Astrocyte (in vitro differentiated cells and primary cell): Measurements from ENCODE around the gene GFER. TPM values are rescaled to one million over a fixed set of nuclear protein-coding genes. Genes with fewer than 3 reads are reported as not detected.
A peak's percentile ranks its signal among the peaks of the same experiment; 100 is the strongest.

Source experiments
- DNase-seq: peaks from one replicate; pipeline ENCODE4 v3.0.0-alpha.2; 2010; ENCODE audit warnings: low read depth
- FAIRE-seq: peaks from 2 replicates; lab custom pipeline; 2011; peaks lifted over from hg19 to GRCh38; lab: Jason Lieb, UNC
- H2AFZ ChIP-seq: 2 replicates; pipeline ENCODE4 v1.6.0; 2012; ENCODE audit warnings: low read depth, low read length, inconsistent platforms
- H3K27ac ChIP-seq: 2 replicates; pipeline ENCODE4 v1.5.1; 2011; ENCODE audit warnings: low read depth, low read length, inconsistent platforms
- H3K27me3 ChIP-seq: 2 replicates; pipeline ENCODE4 v1.6.0; 2011; ENCODE audit warnings: low read length, inconsistent platforms; ENCODE audit not compliant: insufficient read depth
- H3K36me3 ChIP-seq: 2 replicates; pipeline ENCODE4 v1.5.1; 2011; ENCODE audit warnings: low read length, inconsistent platforms; ENCODE audit not compliant: insufficient read depth
- H3K4me1 ChIP-seq: 2 replicates; pipeline ENCODE4 v1.5.1; 2011; ENCODE audit warnings: low read length, inconsistent platforms; ENCODE audit not compliant: insufficient read depth
- H3K4me2 ChIP-seq: 2 replicates; pipeline ENCODE4 v1.6.0; 2012; ENCODE audit warnings: low read length, inconsistent platforms
- H3K4me3 ChIP-seq: 2 replicates; pipeline ENCODE4 v1.5.1; 2011; ENCODE audit warnings: low read depth, mild to moderate bottlenecking, low read length, inconsistent platforms; ENCODE audit not compliant: insufficient read depth
- H3K79me2 ChIP-seq: 2 replicates; pipeline ENCODE4 v1.6.0; 2012; ENCODE audit warnings: mild to moderate bottlenecking, low read length, inconsistent platforms; ENCODE audit not compliant: insufficient read depth
- H3K9ac ChIP-seq: 2 replicates; pipeline ENCODE4 v1.6.0; 2012; ENCODE audit warnings: mild to moderate bottlenecking, low read length, inconsistent platforms
- H3K9me3 ChIP-seq: 2 replicates; pipeline ENCODE4 v1.5.1; 2012; ENCODE audit warnings: low read depth, mild to moderate bottlenecking, low read length, inconsistent platforms; ENCODE audit not compliant: insufficient read depth
- H4K20me1 ChIP-seq: 2 replicates; pipeline ENCODE4 v1.6.0; 2012; ENCODE audit warnings: low read length, inconsistent platforms; ENCODE audit not compliant: insufficient read depth
- H3K27ac Mint-ChIP-seq: one replicate; pipeline ENCODE4 v1.8.0; 2021; ENCODE audit warnings: mild to moderate bottlenecking, mixed read lengths; ENCODE audit not compliant: unreplicated experiment
- H3K27me3 Mint-ChIP-seq: one replicate; pipeline ENCODE4 v1.8.0; 2021; ENCODE audit warnings: low read depth, mixed read lengths; ENCODE audit not compliant: unreplicated experiment
- H3K36me3 Mint-ChIP-seq: one replicate; pipeline ENCODE4 v1.8.0; 2021; ENCODE audit warnings: low read depth, mixed read lengths; ENCODE audit not compliant: unreplicated experiment
- H3K4me1 Mint-ChIP-seq: one replicate; pipeline ENCODE4 v1.8.0; 2021; ENCODE audit warnings: low read depth, mixed read lengths; ENCODE audit not compliant: unreplicated experiment
- H3K4me3 Mint-ChIP-seq: one replicate; pipeline ENCODE4 v1.8.0; 2021; ENCODE audit warnings: mild to moderate bottlenecking, moderate library complexity, mixed read lengths; ENCODE audit not compliant: unreplicated experiment
- H3K9me3 Mint-ChIP-seq: one replicate; pipeline ENCODE4 v1.8.0; 2021; ENCODE audit warnings: mild to moderate bottlenecking, mixed read lengths; ENCODE audit not compliant: unreplicated experiment
- EZH2 ChIP-seq: IDR thresholded peaks from 2 replicates; pipeline ENCODE4 v1.6.1; 2012; ENCODE audit warnings: mild to moderate bottlenecking, low read length, inconsistent platforms; ENCODE audit not compliant: insufficient read depth
- total RNA-seq: library from RNA; stranded (reverse); gene quantifications from 2 replicates; pipeline ENCODE4 v1.2.1, GENCODE V29; 2021
- TF ChIP-seq, protein P1 (sequence below): IDR thresholded peaks from 2 replicates; pipeline ENCODE4 v1.5.1; 2011; ENCODE audit warnings: low read depth, mild to moderate bottlenecking, inconsistent platforms, low read length, moderate library complexity; ENCODE audit not compliant: insufficient read depth

The GFER gene
- total RNA-seq, 1 donor from 2014 or later = 30.4 TPM

GRCh38 chr16:1963806-1964505 lies 20.0 kb upstream of the GFER start:
- peaks cover 76% of the 10 kb centered on the region for H3K79me2 ChIP-seq
- peaks cover 9% of the 10 kb centered on the region for H3K36me3 ChIP-seq
- DNase-seq (peak; percentile 15), FAIRE-seq (no peak)
- H3K36me3 Mint-ChIP-seq = peaks cover 20% of the 10 kb centered on the region
- TF ChIP-seq EZH2 = no peak
- TF ChIP-seq, protein P1, sequence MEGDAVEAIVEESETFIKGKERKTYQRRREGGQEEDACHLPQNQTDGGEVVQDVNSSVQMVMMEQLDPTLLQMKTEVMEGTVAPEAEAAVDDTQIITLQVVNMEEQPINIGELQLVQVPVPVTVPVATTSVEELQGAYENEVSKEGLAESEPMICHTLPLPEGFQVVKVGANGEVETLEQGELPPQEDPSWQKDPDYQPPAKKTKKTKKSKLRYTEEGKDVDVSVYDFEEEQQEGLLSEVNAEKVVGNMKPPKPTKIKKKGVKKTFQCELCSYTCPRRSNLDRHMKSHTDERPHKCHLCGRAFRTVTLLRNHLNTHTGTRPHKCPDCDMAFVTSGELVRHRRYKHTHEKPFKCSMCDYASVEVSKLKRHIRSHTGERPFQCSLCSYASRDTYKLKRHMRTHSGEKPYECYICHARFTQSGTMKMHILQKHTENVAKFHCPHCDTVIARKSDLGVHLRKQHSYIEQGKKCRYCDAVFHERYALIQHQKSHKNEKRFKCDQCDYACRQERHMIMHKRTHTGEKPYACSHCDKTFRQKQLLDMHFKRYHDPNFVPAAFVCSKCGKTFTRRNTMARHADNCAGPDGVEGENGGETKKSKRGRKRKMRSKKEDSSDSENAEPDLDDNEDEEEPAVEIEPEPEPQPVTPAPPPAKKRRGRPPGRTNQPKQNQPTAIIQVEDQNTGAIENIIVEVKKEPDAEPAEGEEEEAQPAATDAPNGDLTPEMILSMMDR = no peak
- peaks cover 37% of the 10 kb centered on the region for H3K4me1 ChIP-seq
- H3K9me3 ChIP-seq = no peaks in the 10 kb centered on the region
- H3K4me3 ChIP-seq = peak overlapping the region; percentile 91
- peak overlapping the region; percentile 97 for H3K4me3 Mint-ChIP-seq
- no peaks in the 10 kb centered on the region for H3K9me3 Mint-ChIP-seq
- H3K27ac Mint-ChIP-seq = peak overlapping the region; percentile 91
- H3K4me1 Mint-ChIP-seq = peaks cover 20% of the 10 kb centered on the region
- peak overlapping the region; percentile 92 for H3K9ac ChIP-seq
- no peaks in the 10 kb centered on the region for H3K27me3 Mint-ChIP-seq
- H3K4me2 ChIP-seq = peak overlapping the region; percentile 95
- H3K27me3 ChIP-seq = no peaks in the 10 kb centered on the region
- H3K27ac ChIP-seq = peak overlapping the region; percentile 96
- no peak overlapping the region for H2AFZ ChIP-seq
- peaks cover 49% of the 10 kb centered on the region for H4K20me1 ChIP-seq

DNA sequence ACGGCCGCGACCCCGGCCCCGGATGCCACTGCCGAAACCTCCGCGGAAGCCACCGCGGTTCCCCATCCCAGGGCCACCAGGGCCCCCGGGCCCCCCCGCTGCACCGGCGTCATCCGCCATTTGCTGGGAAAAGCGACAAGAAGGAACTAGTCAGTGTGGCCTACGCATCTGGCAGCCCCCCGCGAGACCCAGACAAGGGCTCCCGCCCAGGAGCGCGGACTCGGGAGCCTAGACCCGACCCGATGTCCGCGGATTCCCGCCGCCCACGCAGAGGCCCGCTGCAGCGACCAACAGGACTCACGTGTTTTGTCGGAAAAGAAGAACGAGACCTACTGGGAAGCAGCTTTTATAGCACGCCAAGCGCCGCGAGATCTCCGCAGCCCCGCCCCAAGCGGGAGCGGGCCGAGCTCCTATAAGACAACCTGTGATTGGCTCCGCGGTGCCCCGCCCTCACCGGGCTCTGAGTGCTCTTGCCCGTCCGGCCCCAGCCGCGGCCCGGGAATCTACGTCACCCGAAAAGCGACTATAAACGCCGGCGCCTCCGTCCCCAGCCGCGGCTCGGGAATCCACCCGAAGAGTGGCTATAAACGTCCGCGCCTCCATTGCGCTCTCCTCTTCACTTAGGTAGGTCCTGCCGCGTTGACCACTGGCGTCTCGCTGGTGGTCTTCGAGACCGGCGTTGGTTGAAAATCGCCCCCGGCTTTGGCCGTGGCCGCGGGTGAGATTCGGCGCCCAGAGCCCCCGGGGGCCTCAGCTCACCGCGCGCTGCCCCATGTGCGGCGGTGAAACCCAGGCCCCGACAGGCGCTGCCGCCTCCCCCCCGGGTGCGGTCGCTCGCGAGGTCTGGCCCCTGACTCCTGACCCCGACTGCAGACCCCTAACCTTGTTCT lies 19.2 kb upstream of the GFER start, which contains the start of gene RPS2:
TSS of gene RPS2 (minus strand) at position 321 of the 890 bp plus-strand sequence. CDS start at position 120, 201 bp downstream.
- no peaks in the 10 kb centered on the region for H3K27me3 Mint-ChIP-seq

More for the DNA sequence above, 19.2 kb upstream of the GFER start, which contains the start of gene RPS2:
- Histone ChIP-seq H3K9ac (peak within 1 kb of the TSS; percentile 92), H3K27ac (peak within 1 kb of the TSS; percentile 96), H3K9me3 (no peaks in the 10 kb centered on the region), H3K36me3 (peaks cover 9% of the 10 kb centered on the region), H3K4me2 (peak within 1 kb of the TSS; percentile 99), H4K20me1 (peaks cover 49% of the 10 kb centered on the region), H3K79me2 (peaks cover 70% of the 10 kb centered on the region), H3K4me3 (peak within 1 kb of the TSS; percentile 91), H3K4me1 (peaks cover 37% of the 10 kb centered on the region), H2AFZ (peak within 1 kb of the TSS; percentile 70), H3K27me3 (no peaks in the 10 kb centered on the region)
- no peak for TF ChIP-seq EZH2
- TF ChIP-seq, protein P1 = no peak
- Mint-ChIP-seq H3K9me3 (no peaks in the 10 kb centered on the region), H3K4me1 (peaks cover 20% of the 10 kb centered on the region), H3K27ac (peak within 1 kb of the TSS; percentile 95), H3K36me3 (peaks cover 20% of the 10 kb centered on the region), H3K4me3 (peak within 1 kb of the TSS; percentile 97)
- DNase-seq (peak; percentile 92), FAIRE-seq (no peak)
